ENCODE results near the gene CAMKMT.
A peak's percentile ranks its signal among the peaks of the same experiment; 100 is the strongest.
"Not testable (repeated sequence)": the region's sequence is repeated elsewhere in the genome, so short reads cannot be mapped to it uniquely, and the experiment has no call there.

Gene CAMKMT

DNA sequence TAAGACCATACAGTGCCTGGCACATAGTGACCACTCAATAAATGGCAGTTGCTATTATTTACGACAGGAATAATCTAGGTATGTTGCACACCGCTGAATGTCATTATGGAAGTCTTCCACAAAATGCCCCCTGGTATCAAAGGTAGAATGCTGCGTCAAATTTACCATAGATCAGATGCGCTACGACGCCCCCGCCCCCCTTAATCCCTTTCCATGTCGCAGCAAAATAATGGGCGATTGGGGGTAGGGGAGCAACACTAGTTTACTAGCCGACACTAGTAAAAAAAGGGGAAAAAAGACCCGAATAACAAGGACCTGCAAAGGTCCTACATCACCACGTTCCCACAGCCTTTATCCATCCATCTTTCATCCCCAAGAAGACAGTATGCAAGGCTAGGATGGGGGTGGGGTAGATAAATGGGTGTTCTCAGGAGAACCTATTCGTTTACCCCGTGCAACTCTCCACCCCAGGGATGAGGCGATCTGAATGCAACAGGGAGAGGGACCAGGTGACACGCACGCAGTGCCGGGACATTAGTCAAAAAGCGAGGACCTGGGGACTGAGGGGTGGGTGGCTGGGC lies 908 bp upstream of the CAMKMT start:
- Histone ChIP-seq H3K27ac (ENCODE audit: low read depth, low read length) (no peak overlapping the region), H3K27me3 (ENCODE audit: control insufficient read depth, insufficient read depth, low read length) (no peaks in the 10 kb centered on the region), H3K9ac (ENCODE audit: low read length) (peak overlapping the region; percentile 93), H3K36me3 (ENCODE audit: control insufficient read depth, insufficient read depth, low read length) (no peaks in the 10 kb centered on the region), H3K4me1 (ENCODE audit: control insufficient read depth, insufficient read depth, low read length) (peaks cover 4% of the 10 kb centered on the region), H3K4me3 (ENCODE audit: low read depth, low read length) (peak overlapping the region; percentile 81), H3K9me3 (ENCODE audit: control insufficient read depth, insufficient read depth, low read depth, low read length) (no peaks in the 10 kb centered on the region)

DNA sequence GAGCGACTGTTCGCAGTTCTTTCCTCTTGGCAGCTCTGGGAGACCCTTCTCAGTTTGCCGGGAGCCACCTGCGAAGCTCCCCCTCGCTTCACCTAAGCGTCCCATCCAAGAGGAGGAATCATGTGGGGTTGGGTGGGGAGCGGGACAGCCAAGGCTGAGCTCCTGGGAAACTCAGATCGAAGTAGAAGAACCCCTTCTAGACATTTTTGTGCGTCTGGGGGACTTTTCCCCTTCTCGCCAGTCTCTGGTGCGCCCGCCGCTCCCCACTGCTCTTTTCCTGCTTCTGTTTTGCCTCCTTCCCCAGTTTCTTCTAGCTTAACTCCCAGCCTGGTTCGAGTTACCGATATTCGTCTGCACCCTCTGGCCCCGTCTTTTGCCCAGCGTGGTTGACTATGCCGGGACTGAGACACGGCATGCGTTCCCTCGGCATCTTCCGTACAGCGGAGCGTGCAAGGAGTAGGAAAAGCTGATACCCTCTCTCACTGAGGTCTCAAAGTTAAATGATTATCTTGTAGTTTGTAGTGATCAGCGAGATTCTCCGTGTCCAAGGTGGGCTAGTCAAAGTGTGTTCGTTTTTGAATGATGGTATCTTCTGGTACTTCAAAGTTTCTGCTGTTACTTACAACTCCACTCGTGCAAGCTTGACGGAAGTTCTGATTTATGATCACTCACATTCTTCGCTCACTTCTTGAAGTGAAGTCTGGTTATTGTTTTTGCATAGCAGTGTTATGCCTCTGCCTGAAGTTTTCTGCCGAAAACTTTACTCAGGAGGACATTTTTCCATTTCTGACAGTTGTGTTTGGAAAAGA lies 664 bp downstream of the CAMKMT start:
- H3K4me3 ChIP-seq (ENCODE audit: low read depth, low read length), result peak overlapping the region; percentile 81
- peak overlapping the region; percentile 93 for H3K9ac ChIP-seq (ENCODE audit: low read length)
- H3K4me1 ChIP-seq (ENCODE audit: control insufficient read depth, insufficient read depth, low read length), result peaks cover 4% of the 10 kb centered on the region
- no peaks in the 10 kb centered on the region for H3K36me3 ChIP-seq (ENCODE audit: control insufficient read depth, insufficient read depth, low read length)
- no peaks in the 10 kb centered on the region for H3K27me3 ChIP-seq (ENCODE audit: control insufficient read depth, insufficient read depth, low read length)
- no peak overlapping the region; the same call in 1 of the 2 replicates for H3K27ac ChIP-seq (ENCODE audit: low read depth, low read length)
- H3K9me3 ChIP-seq (ENCODE audit: control insufficient read depth, insufficient read depth, low read depth, low read length), result no peaks in the 10 kb centered on the region

DNA sequence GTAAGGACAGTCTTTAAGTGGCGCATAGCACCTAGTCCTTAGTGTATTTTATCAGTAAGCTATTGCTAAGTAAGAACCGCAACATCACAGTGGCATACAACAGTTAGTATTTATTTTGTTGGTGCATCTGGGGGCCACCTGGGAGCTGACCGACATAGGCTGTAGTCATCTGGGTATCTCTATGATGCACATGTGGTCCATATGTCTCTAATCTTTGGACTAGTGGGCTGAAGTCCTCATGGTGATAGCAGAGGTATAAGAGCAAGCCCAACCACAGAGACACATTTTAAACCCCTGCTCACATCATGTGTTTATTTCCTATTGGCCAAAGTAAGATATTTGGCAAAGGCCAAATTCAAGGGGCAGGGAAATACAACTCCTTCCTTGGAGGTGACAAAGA lies 2.9 kb downstream of the CAMKMT start:
- Histone ChIP-seq H3K9me3 (ENCODE audit: control insufficient read depth, insufficient read depth, low read depth, low read length) (no peaks in the 10 kb centered on the region), H3K9ac (ENCODE audit: low read length) (no peak overlapping the region), H3K36me3 (ENCODE audit: control insufficient read depth, insufficient read depth, low read length) (no peaks in the 10 kb centered on the region), H3K4me1 (ENCODE audit: control insufficient read depth, insufficient read depth, low read length) (peaks cover 4% of the 10 kb centered on the region), H3K4me3 (ENCODE audit: low read depth, low read length) (no peak overlapping the region), H3K27me3 (ENCODE audit: control insufficient read depth, insufficient read depth, low read length) (no peaks in the 10 kb centered on the region), H3K27ac (ENCODE audit: low read depth, low read length) (no peak overlapping the region)

DNA sequence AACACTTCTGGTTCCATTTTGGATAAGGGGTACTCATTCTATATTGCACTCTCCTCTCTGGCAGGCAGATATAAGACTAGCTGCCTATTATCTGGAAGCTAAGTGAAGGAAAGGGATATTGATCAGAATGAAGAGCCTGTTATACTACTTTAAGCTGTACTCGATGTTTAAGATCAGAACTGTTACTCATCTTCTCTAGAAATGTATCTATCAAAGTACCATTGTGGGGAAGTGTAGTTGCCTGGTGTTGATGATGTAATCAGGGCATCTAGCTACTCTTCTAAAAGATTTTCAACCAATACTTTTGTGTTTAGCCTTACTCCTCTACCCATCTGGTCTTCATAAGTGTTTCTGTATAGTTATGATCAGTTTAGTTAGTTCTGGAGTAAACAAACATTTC lies 5.8 kb downstream of the CAMKMT start:
- no peak overlapping the region for H3K27ac ChIP-seq (ENCODE audit: low read depth, low read length)
- H3K27me3 ChIP-seq (ENCODE audit: control insufficient read depth, insufficient read depth, low read length), result no peaks in the 10 kb centered on the region
- H3K4me1 ChIP-seq (ENCODE audit: control insufficient read depth, insufficient read depth, low read length), result peaks cover 4% of the 10 kb centered on the region; the same call in 1 of the 2 replicates
- H3K4me3 ChIP-seq (ENCODE audit: low read depth, low read length), result no peak overlapping the region
- H3K36me3 ChIP-seq (ENCODE audit: control insufficient read depth, insufficient read depth, low read length), result no peaks in the 10 kb centered on the region
- no peaks in the 10 kb centered on the region for H3K9me3 ChIP-seq (ENCODE audit: control insufficient read depth, insufficient read depth, low read depth, low read length)
- H3K9ac ChIP-seq (ENCODE audit: low read length), result no peak overlapping the region

GRCh38 chr2:44369392-44369791 lies 7.6 kb downstream of the CAMKMT start:
- H3K36me3 ChIP-seq (ENCODE audit: control insufficient read depth, insufficient read depth, low read length), result no peaks in the 10 kb centered on the region
- no peaks in the 10 kb centered on the region for H3K9me3 ChIP-seq (ENCODE audit: control insufficient read depth, insufficient read depth, low read depth, low read length)
- no peak overlapping the region for H3K4me3 ChIP-seq (ENCODE audit: low read depth, low read length)
- H3K9ac ChIP-seq (ENCODE audit: low read length), result no peak overlapping the region
- no peaks in the 10 kb centered on the region for H3K27me3 ChIP-seq (ENCODE audit: control insufficient read depth, insufficient read depth, low read length)
- no peak overlapping the region for H3K27ac ChIP-seq (ENCODE audit: low read depth, low read length)
- H3K4me1 ChIP-seq (ENCODE audit: control insufficient read depth, insufficient read depth, low read length), result peaks cover 4% of the 10 kb centered on the region; the same call in 1 of the 2 replicates

GRCh38 chr2:44371445-44371844 lies 9.7 kb downstream of the CAMKMT start:
- Histone ChIP-seq H3K4me1 (ENCODE audit: control insufficient read depth, insufficient read depth, low read length) (peaks cover 4% of the 10 kb centered on the region; the same call in 1 of the 2 replicates), H3K9me3 (ENCODE audit: control insufficient read depth, insufficient read depth, low read depth, low read length) (no peaks in the 10 kb centered on the region), H3K9ac (ENCODE audit: low read length) (no peak overlapping the region), H3K36me3 (ENCODE audit: control insufficient read depth, insufficient read depth, low read length) (no peaks in the 10 kb centered on the region), H3K27ac (ENCODE audit: low read depth, low read length) (no peak overlapping the region), H3K4me3 (ENCODE audit: low read depth, low read length) (no peak overlapping the region), H3K27me3 (ENCODE audit: control insufficient read depth, insufficient read depth, low read length) (no peaks in the 10 kb centered on the region)

DNA sequence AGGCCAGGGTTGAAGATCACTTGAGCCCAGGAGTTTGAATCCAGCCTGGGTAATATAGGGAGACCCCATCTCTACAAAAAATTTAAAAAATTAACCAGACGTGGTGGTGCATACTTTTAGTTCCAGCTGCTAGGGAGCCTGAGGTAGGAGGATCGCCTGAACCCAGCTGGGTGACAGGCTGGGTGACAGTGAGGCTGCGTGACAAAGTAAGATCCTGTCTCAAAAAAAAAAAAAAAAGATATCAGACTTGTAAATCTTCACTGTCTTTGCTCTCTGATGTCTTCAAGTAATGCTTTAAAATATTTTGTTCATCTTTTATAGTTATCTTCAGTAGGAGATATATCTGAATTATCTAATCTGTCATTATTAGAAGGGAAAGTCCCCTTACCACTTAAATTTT lies 10.5 kb downstream of the CAMKMT start:
- H3K9me3 ChIP-seq (ENCODE audit: control insufficient read depth, insufficient read depth, low read depth, low read length), result no peaks in the 10 kb centered on the region
- no peak overlapping the region for H3K4me3 ChIP-seq (ENCODE audit: low read depth, low read length)
- H3K9ac ChIP-seq (ENCODE audit: low read length), result no peak overlapping the region
- no peak overlapping the region; the same call in 1 of the 2 replicates for H3K27ac ChIP-seq (ENCODE audit: low read depth, low read length)
- H3K36me3 ChIP-seq (ENCODE audit: control insufficient read depth, insufficient read depth, low read length), result no peaks in the 10 kb centered on the region
- no peaks in the 10 kb centered on the region for H3K27me3 ChIP-seq (ENCODE audit: control insufficient read depth, insufficient read depth, low read length)
- peaks cover 4% of the 10 kb centered on the region; the same call in 1 of the 2 replicates for H3K4me1 ChIP-seq (ENCODE audit: control insufficient read depth, insufficient read depth, low read length)

DNA sequence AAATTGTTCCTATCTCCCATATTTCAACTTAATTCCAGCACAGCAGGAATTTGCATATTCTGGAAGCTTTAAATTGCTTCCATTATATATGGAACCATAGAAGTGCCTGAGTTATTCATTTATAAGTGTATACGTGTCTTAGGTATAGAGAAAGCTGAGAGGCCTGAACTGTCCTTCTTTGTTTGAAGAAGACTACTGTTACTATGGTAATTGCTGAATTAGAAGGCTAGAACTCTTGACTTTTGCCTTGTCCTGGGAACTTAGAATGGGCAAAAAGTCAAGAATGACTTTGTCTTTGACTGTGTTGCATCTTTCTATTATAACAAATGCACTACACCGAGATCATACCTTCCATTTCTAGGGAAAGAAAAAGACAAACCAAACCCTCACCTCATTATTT lies 15.7 kb downstream of the CAMKMT start:
- H3K27me3 ChIP-seq (ENCODE audit: control insufficient read depth, insufficient read depth, low read length), result no peaks in the 10 kb centered on the region
- no peak overlapping the region for H3K27ac ChIP-seq (ENCODE audit: low read depth, low read length)
- H3K9ac ChIP-seq (ENCODE audit: low read length), result no peak overlapping the region
- H3K4me1 ChIP-seq (ENCODE audit: control insufficient read depth, insufficient read depth, low read length), result no peaks in the 10 kb centered on the region
- H3K4me3 ChIP-seq (ENCODE audit: low read depth, low read length), result no peak overlapping the region
- H3K36me3 ChIP-seq (ENCODE audit: control insufficient read depth, insufficient read depth, low read length), result no peaks in the 10 kb centered on the region
- H3K9me3 ChIP-seq (ENCODE audit: control insufficient read depth, insufficient read depth, low read depth, low read length), result no peaks in the 10 kb centered on the region

DNA sequence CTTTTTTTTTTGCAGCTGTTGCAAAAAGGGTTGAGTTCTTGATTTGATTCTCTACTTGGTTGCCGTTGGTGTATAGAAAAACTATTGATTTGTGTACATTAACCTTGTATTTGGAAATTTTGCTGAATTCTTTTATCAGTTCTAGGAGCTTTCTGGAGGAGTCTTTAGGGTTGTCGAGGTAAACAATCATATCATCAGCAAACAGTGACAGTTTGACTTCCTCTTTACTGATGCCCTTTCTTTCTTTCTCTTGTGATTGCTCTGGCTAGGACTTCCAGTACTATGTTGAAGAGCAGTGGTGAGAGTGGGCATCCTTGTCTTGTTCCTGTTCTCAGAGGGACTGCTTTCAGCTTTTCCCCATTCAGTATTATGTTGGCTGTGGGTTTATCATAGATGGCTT lies 23.5 kb downstream of the CAMKMT start:
- H3K4me3 ChIP-seq (ENCODE audit: low read depth, low read length); H3K4me1 ChIP-seq (ENCODE audit: control insufficient read depth, insufficient read depth, low read length); H3K27ac ChIP-seq (ENCODE audit: low read depth, low read length); H3K36me3 ChIP-seq (ENCODE audit: control insufficient read depth, insufficient read depth, low read length); H3K9ac ChIP-seq (ENCODE audit: low read length); H3K27me3 ChIP-seq (ENCODE audit: control insufficient read depth, insufficient read depth, low read length); H3K9me3 ChIP-seq (ENCODE audit: control insufficient read depth, insufficient read depth, low read depth, low read length): not testable (repeated sequence)

GRCh38 chr2:44388877-44389276 lies 27.1 kb downstream of the CAMKMT start:
- Histone ChIP-seq H3K27ac (ENCODE audit: low read depth, low read length) (no peak overlapping the region), H3K27me3 (ENCODE audit: control insufficient read depth, insufficient read depth, low read length) (no peaks in the 10 kb centered on the region), H3K9me3 (ENCODE audit: control insufficient read depth, insufficient read depth, low read depth, low read length) (peaks cover 6% of the 10 kb centered on the region; the same call in 1 of the 2 replicates), H3K4me3 (ENCODE audit: low read depth, low read length) (no peak overlapping the region), H3K36me3 (ENCODE audit: control insufficient read depth, insufficient read depth, low read length) (no peaks in the 10 kb centered on the region), H3K4me1 (ENCODE audit: control insufficient read depth, insufficient read depth, low read length) (0 out of 2 replicates have a peak, but pooled peaks cover 6% of the 10 kb centered on the region), H3K9ac (ENCODE audit: low read length) (no peak overlapping the region)

- Histone ChIP-seq H3K9ac (ENCODE audit: low read length) (no peak overlapping the region), H3K27me3 (ENCODE audit: control insufficient read depth, insufficient read depth, low read length) (no peaks in the 10 kb centered on the region), H3K27ac (ENCODE audit: low read depth, low read length) (no peak overlapping the region)
These were observed 28.1 kb downstream of the CAMKMT start for GRCh38 chr2:44389895-44390294.

More at GRCh38 chr2:44389895-44390294, 28.1 kb downstream of the CAMKMT start:
- Histone ChIP-seq H3K4me1 (ENCODE audit: control insufficient read depth, insufficient read depth, low read length) (0 out of 2 replicates have a peak, but pooled peaks cover 6% of the 10 kb centered on the region), H3K36me3 (ENCODE audit: control insufficient read depth, insufficient read depth, low read length) (no peaks in the 10 kb centered on the region), H3K9me3 (ENCODE audit: control insufficient read depth, insufficient read depth, low read depth, low read length) (peaks cover 6% of the 10 kb centered on the region; the same call in 1 of the 2 replicates), H3K4me3 (ENCODE audit: low read depth, low read length) (no peak overlapping the region)
